Measurements from ENCODE around the gene CASQ2. TPM values are rescaled to one million over a fixed set of nuclear protein-coding genes. Genes with fewer than 3 reads are reported as not detected.

Gene CASQ2
- 4.7 TPM in 1 of 2 replicates, not detected in the other for total RNA-seq

GRCh38 chr1:115768549-115768948 is at the start of gene CASQ2:
CASQ2 (minus strand) TSS chr1:115768714; CDS start chr1:115768541, 173 bp downstream.

Other genes with a start within 250 kb of the CASQ2 start
- gene VANGL1, start 126.7 kb downstream of the CASQ2 start, total RNA-seq, result 8.7 and 12.6 TPM in 2 replicates
- gene NHLH2, start 72.4 kb upstream of the CASQ2 start, total RNA-seq, result not detected in 2 replicates
- 1.8 and 2.0 TPM in 2 replicates for gene SLC22A15, start 207.8 kb upstream of the CASQ2 start, total RNA-seq

All from pericardium fibroblast (primary cell).